PFSK-1 (cell line): ENCODE measurements around the gene U2SURP.
A peak's percentile ranks its signal among the peaks of the same experiment; 100 is the strongest.

Source experiments
- FOXP2 ChIP-seq: optimal IDR thresholded peaks from 2 replicates; pipeline ENCODE3; 2011; ENCODE audit warnings: borderline replicate concordance, control low read depth, inconsistent platforms; ENCODE audit not compliant: insufficient read depth; ENCODE audit errors: extremely low read length, extremely low read depth
- POLR2AphosphoS5 ChIP-seq: IDR thresholded peaks from 2 replicates; pipeline ENCODE4 v1.6.1; 2012; ENCODE audit warnings: low read depth, mild to moderate bottlenecking, control low read depth, low read length, moderate library complexity
- REST ChIP-seq, 2 experiments: IDR thresholded peaks; 2 replicates each; pipeline versions ENCODE4 v1.6.1 to v1.8.0; 2011 to 2012; ENCODE audit warnings: low read depth in 2 of 2, low read length in 2 of 2, control low read depth in 1 of 2, inconsistent platforms in 1 of 2, mild to moderate bottlenecking in 1 of 2, moderate library complexity in 1 of 2; ENCODE audit not compliant: insufficient read depth in 1 of 2
- SIN3A ChIP-seq: IDR thresholded peaks from 2 replicates; pipeline ENCODE4 v1.6.1; 2012; ENCODE audit warnings: mild to moderate bottlenecking, low read length, moderate library complexity, borderline replicate concordance; ENCODE audit not compliant: insufficient read depth
- TAF1 ChIP-seq: IDR thresholded peaks from 2 replicates; pipeline ENCODE4 v1.6.1; 2012; ENCODE audit warnings: low read length, control low read depth, borderline replicate concordance; ENCODE audit not compliant: insufficient read depth

U2SURP gene

GRCh38 chr3:142971431-142971830 is 29.9 kb upstream of the U2SURP start:
- no peak for TF ChIP-seq FOXP2
- no peak for TF ChIP-seq TAF1
- no peak for TF ChIP-seq POLR2AphosphoS5
- TF ChIP-seq SIN3A: no peak
- no peak for TF ChIP-seq REST (IDR thresholded peaks at IDR 0.05; ENCODE audit: insufficient read depth in 1 of 2, low read depth in 2 of 2, low read length in 2 of 2)

GRCh38 chr3:142972092-142972753 is 29.1 kb upstream of the U2SURP start:
- TF ChIP-seq SIN3A (no peak), REST (IDR thresholded peaks at IDR 0.05; ENCODE audit: insufficient read depth in 1 of 2, low read depth in 2 of 2, low read length in 2 of 2) (no peak), FOXP2 (no peak), TAF1 (no peak), POLR2AphosphoS5 (no peak)

- TF ChIP-seq POLR2AphosphoS5: no peak
- no peak for TF ChIP-seq FOXP2
- TF ChIP-seq SIN3A: no peak
- no peak for TF ChIP-seq TAF1
These were observed 28.0 kb upstream of the U2SURP start for GRCh38 chr3:142973217-142974009.

- TF ChIP-seq REST (IDR thresholded peaks at IDR 0.05; ENCODE audit: insufficient read depth in 1 of 2, low read depth in 2 of 2, low read length in 2 of 2): no peak
- no peak for TF ChIP-seq FOXP2
These were observed 25.9 kb upstream of the U2SURP start for GRCh38 chr3:142975316-142975995.

- TF ChIP-seq FOXP2: peak; percentile 66
- no peak for TF ChIP-seq TAF1
- no peak for TF ChIP-seq POLR2AphosphoS5
- TF ChIP-seq REST (IDR thresholded peaks at IDR 0.05; ENCODE audit: insufficient read depth in 1 of 2, low read depth in 2 of 2, low read length in 2 of 2): no peak
These were observed 24.6 kb upstream of the U2SURP start for GRCh38 chr3:142976621-142977398.
